GM12801 (cell line): ENCODE results near the gene SLCO2A1.

ENCODE experiments used
- CTCF ChIP-seq: IDR thresholded peaks from one replicate; pipeline ENCODE4 v1.5.1; 2011; ENCODE audit warnings: control low read depth; ENCODE audit not compliant: insufficient read length; ENCODE audit errors: extremely low read depth

Gene SLCO2A1

GRCh38 chr3:134074790-134075567 is 45.3 kb upstream of the SLCO2A1 start:
- TF ChIP-seq CTCF = no peak

GRCh38 chr3:134074001-134074789 is 44.5 kb upstream of the SLCO2A1 start:
- TF ChIP-seq CTCF = no peak

- TF ChIP-seq CTCF = no peak
These were observed 43.8 kb upstream of the SLCO2A1 start for GRCh38 chr3:134073583-134073945.

- TF ChIP-seq CTCF = no peak
These were observed 43.3 kb upstream of the SLCO2A1 start for GRCh38 chr3:134072881-134073582.

- TF ChIP-seq CTCF = no peak
These were observed 38.7 kb upstream of the SLCO2A1 start for GRCh38 chr3:134068429-134068828.

GRCh38 chr3:134067531-134068161 is 37.9 kb upstream of the SLCO2A1 start:
- TF ChIP-seq CTCF = no peak
